ENCODE measurements around the gene RNASE1.
A peak's percentile ranks its signal among the peaks of the same experiment; 100 is the strongest.
"Not testable (repeated sequence)": the region's sequence is repeated elsewhere in the genome, so short reads cannot be mapped to it uniquely, and the experiment has no call there.

The RNASE1 gene

GRCh38 chr14:20802341-20803084 lies at the start of gene RNASE1:
Gene RNASE1, minus strand, starts transcription at chr14:20802844. Its CDS starts 776 bp downstream, at chr14:20802068.
- FAIRE-seq (no peak), DNase-seq (ENCODE audit: insufficient read length, low spot score) (no peak)
- no peak for TF ChIP-seq POLR2A (IDR thresholded peaks at IDR 0.05; ENCODE audit: low read depth, low read length)

- FAIRE-seq (no peak), DNase-seq (ENCODE audit: insufficient read length, low spot score) (no peak)
- TF ChIP-seq POLR2A (IDR thresholded peaks at IDR 0.05; ENCODE audit: low read depth, low read length), result no peak
Measured at GRCh38 chr14:20848955-20849570, 46.4 kb upstream of the RNASE1 start.

GRCh38 chr14:20848316-20848954 lies 45.8 kb upstream of the RNASE1 start:
- TF ChIP-seq POLR2A (IDR thresholded peaks at IDR 0.05; ENCODE audit: low read depth, low read length), result no peak
- DNase-seq (ENCODE audit: insufficient read length, low spot score), result peak; percentile 42
- peak; percentile 95 for FAIRE-seq

- FAIRE-seq (no peak), DNase-seq (ENCODE audit: insufficient read length, low spot score) (no peak)
- no peak for TF ChIP-seq POLR2A (IDR thresholded peaks at IDR 0.05; ENCODE audit: low read depth, low read length)
Measured at GRCh38 chr14:20846560-20846959, 43.9 kb upstream of the RNASE1 start.

GRCh38 chr14:20841096-20841495 lies 38.5 kb upstream of the RNASE1 start:
- TF ChIP-seq POLR2A (IDR thresholded peaks at IDR 0.05; ENCODE audit: low read depth, low read length), result no peak
- DNase-seq (ENCODE audit: insufficient read length, low spot score) (no peak), FAIRE-seq (no peak)

GRCh38 chr14:20837831-20838230 lies 35.2 kb upstream of the RNASE1 start:
- DNase-seq (ENCODE audit: insufficient read length, low spot score), result no peak
- no peak for TF ChIP-seq POLR2A (IDR thresholded peaks at IDR 0.05; ENCODE audit: low read depth, low read length)
- FAIRE-seq, result no peak

GRCh38 chr14:20836668-20837338 lies 34.2 kb upstream of the RNASE1 start:
- no peak for TF ChIP-seq POLR2A (IDR thresholded peaks at IDR 0.05; ENCODE audit: low read depth, low read length)
- DNase-seq (ENCODE audit: insufficient read length, low spot score) (peak; percentile 35), FAIRE-seq (peak; percentile 33)

GRCh38 chr14:20834899-20835298 lies 32.3 kb upstream of the RNASE1 start:
- no peak for TF ChIP-seq POLR2A (IDR thresholded peaks at IDR 0.05; ENCODE audit: low read depth, low read length)
- FAIRE-seq (no peak), DNase-seq (ENCODE audit: insufficient read length, low spot score) (no peak)

GRCh38 chr14:20830831-20831230 lies 28.2 kb upstream of the RNASE1 start:
- DNase-seq (ENCODE audit: insufficient read length, low spot score) (no peak), FAIRE-seq (no peak)
- TF ChIP-seq POLR2A (IDR thresholded peaks at IDR 0.05; ENCODE audit: low read depth, low read length), result no peak

- not testable (repeated sequence) for DNase-seq (ENCODE audit: insufficient read length, low spot score); FAIRE-seq
Measured at GRCh38 chr14:20828024-20828694, 25.5 kb upstream of the RNASE1 start.

- FAIRE-seq, result no peak
- TF ChIP-seq POLR2A (IDR thresholded peaks at IDR 0.05; ENCODE audit: low read depth, low read length), result no peak
- DNase-seq (ENCODE audit: insufficient read length, low spot score), result no peak
Measured at GRCh38 chr14:20827326-20827725, 24.7 kb upstream of the RNASE1 start.

- FAIRE-seq; DNase-seq (ENCODE audit: insufficient read length, low spot score): not testable (repeated sequence)
Measured at GRCh38 chr14:20826666-20827065, 24.0 kb upstream of the RNASE1 start.

GRCh38 chr14:20823859-20824258 lies 21.2 kb upstream of the RNASE1 start:
- FAIRE-seq, result no peak
- DNase-seq (ENCODE audit: insufficient read length, low spot score), result no peak

GRCh38 chr14:20821521-20822108 lies 19.0 kb upstream of the RNASE1 start:
- not testable (repeated sequence) for FAIRE-seq; DNase-seq (ENCODE audit: insufficient read length, low spot score)

More at GRCh38 chr14:20823859-20824258, 21.2 kb upstream of the RNASE1 start:
- TF ChIP-seq POLR2A (IDR thresholded peaks at IDR 0.05; ENCODE audit: low read depth, low read length), result no peak

All from H54 (cell line).